Sigmoid colon (tissue), 7 donors: ENCODE data around the gene CARD10. TPM values are rescaled to one million over a fixed set of nuclear protein-coding genes. Genes with fewer than 3 reads are reported as not detected.
A peak's percentile ranks its signal among the peaks of the same experiment; 100 is the strongest.

Source experiments
- DNase-seq: peaks from one replicate; pipeline ENCODE4 v3.0.0-alpha.2; 2019
- H3K27ac ChIP-seq, 4 donors: fragments of 200-600 bp; sonication (generic); one replicate each; pipeline ENCODE4 v1.5.1; 2016 to 2019; ENCODE audit warnings: mild to moderate bottlenecking in 1 of 4
- H3K27me3 ChIP-seq, 3 donors: fragments of 200-600 bp; sonication (generic); one replicate each; pipeline ENCODE4 v1.5.1; 2019; ENCODE audit warnings: mild to moderate bottlenecking in 1 of 3
- H3K36me3 ChIP-seq, 4 donors: fragments of 200-600 bp; sonication (generic); one replicate each; pipeline ENCODE4 v1.5.1; 2016 to 2019
- H3K4me1 ChIP-seq, 4 donors: fragments of 200-600 bp; sonication (generic); one replicate each; pipeline ENCODE4 v1.5.1; 2017 to 2019
- H3K4me3 ChIP-seq, 4 donors: fragments of 200-600 bp; sonication (generic); one replicate each; pipeline ENCODE4 v1.5.1; 2017 to 2019; ENCODE audit warnings: mild to moderate bottlenecking in 2 of 4, moderate library complexity in 1 of 4
- H3K9me3 ChIP-seq, 4 donors: fragments of 200-600 bp in 3 of 4; sonication (generic) in 3 of 4; one replicate each; pipeline versions ENCODE4 v1.5.1 to v1.6.1; 2013 to 2019
- CTCF ChIP-seq, 4 experiments: fragments of 450-650 bp in 3 of 4; fragments of 200-600 bp in 1 of 4; IDR thresholded peaks; one replicate each; pipeline ENCODE4 v1.5.1; 2016 to 2019; ENCODE audit warnings: antibody characterized with exemption in 4 of 4, mild to moderate bottlenecking in 3 of 4, moderate library complexity in 2 of 4
- EP300 ChIP-seq, 4 donors: sonication (generic); formaldehyde crosslinking; IDR thresholded peaks; one replicate each; pipeline ENCODE4 v1.6.1; 2017; ENCODE audit warnings: antibody characterized with exemption in 4 of 4
- POLR2A ChIP-seq, 2 donors: fragments of 450-650 bp; IDR thresholded peaks; one replicate each; pipeline ENCODE4 v1.6.1; 2016; ENCODE audit warnings: antibody characterized with exemption in 2 of 2, mild to moderate bottlenecking in 2 of 2, moderate library complexity in 2 of 2
- POLR2AphosphoS5 ChIP-seq, 4 donors: sonication (generic); formaldehyde crosslinking; IDR thresholded peaks; one replicate each; pipeline ENCODE4 v1.6.1; 2017; ENCODE audit warnings: antibody characterized with exemption in 4 of 4
- WGBS, 2 donors: extraction: QIAGEN DNeasy Blood & Tissue Kit; methylation state at CpG; one replicate each; pipeline ENCODE4 v1.1.7; 2013; 5-methylcytosine and 5-hydroxymethylcytosine counted together
- intact Hi-C: fragments of 100-400 bp; cut with DNase I; formaldehyde crosslinking; loops from one replicate; pipeline ENCODE4 v1.15.1; 2023
- polyA plus RNA-seq, 3 donors: library from polyadenylated mRNA; stranded (reverse); fragments of 200-250 nt; gene quantifications; one replicate each; pipeline ENCODE4 v1.2.3, GENCODE V29; 2013
- total RNA-seq, 4 donors: library from RNA; depleted of rRNA; stranded (reverse); fragments of >200 nt; gene quantifications; one replicate each; pipeline ENCODE4 v1.1.0, GENCODE V29; 2016
- donor health status: healthy with polysubstance abuse.
- donor health status: Bipolar disorder and iron deficiency.
- donor health status: healthy.

The CARD10 gene
- total and polyA plus RNA-seq, 7 donors = 2.8 to 41.0 (median 8.6) TPM

DNA sequence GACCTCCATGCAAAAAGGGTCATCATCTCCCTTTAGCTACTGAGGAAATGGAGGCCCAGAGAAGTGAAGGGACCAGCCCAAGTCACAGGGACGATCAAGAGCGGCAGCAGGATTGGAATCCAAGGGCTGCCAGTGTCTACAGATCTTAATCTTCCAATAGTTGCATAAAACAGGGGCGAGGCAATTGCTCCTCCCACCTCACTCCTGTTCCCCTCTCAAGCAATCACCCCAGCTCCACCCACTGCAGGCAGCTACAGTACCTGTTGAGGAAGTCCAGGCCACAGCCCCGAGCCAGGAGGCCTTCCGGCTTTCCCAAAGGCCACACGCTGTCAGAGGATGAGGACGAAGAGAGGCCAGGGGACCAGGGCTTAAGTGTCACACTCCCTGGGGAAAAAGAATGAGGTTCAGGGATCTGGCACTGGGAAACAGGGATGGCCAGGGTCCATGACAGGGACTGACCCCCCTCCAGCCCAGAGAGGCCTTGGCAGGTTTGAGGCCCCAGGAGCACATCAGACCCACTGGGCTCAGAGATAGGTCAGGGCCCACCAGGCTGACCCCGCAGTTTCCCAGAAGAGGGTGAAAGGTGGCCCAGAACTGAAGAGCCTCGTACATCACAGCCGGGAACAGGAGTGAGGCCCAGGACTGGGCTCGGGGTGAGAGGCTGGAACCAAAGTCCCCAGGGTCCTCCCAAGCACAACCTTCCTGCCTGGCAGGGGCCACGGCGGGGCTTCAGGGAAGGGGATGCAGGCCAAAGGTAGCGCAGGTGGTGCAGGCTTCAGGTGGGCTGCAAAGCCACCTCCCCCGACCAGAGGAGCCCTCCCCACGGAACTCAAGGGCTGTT, 16.7 kb downstream of the CARD10 start:
- DNase-seq = no peak
- peaks cover 0 to 11% (median 0%) of the 10 kb centered on the region in 4 donors for H3K4me1 ChIP-seq

GRCh38 chr22:37501610-37502341, 17.4 kb downstream of the CARD10 start:
- Histone ChIP-seq H3K4me1 (peaks cover 0 to 11% (median 0%) of the 10 kb centered on the region in 4 donors), H3K9me3 (no peaks in the 10 kb centered on the region), H3K4me3 (no peak overlapping the region), H3K27me3 (peaks cover 0 to 39% (median 13%) of the 10 kb centered on the region in 3 donors), H3K36me3 (no peaks in the 10 kb centered on the region), H3K27ac (peak overlapping the region; percentile 31 to 55 (median 50))
- WGBS, 2 donors = 11 to 41% methylated on average over 14 of the region's 14 CpGs
- TF ChIP-seq CTCF (IDR thresholded peaks at IDR 0.05) (no peak), POLR2AphosphoS5 (IDR thresholded peaks at IDR 0.05) (peak in 1 of 4 donors; percentile 26)
- DNase-seq = no peak
- intact Hi-C loops = no loop called here

More for the DNA sequence above, 16.7 kb downstream of the CARD10 start:
- Histone ChIP-seq H3K4me3 (no peak overlapping the region), H3K36me3 (no peaks in the 10 kb centered on the region), H3K9me3 (no peaks in the 10 kb centered on the region), H3K27me3 (peaks cover 0 to 38% (median 13%) of the 10 kb centered on the region in 3 donors), H3K27ac (peak overlapping the region; percentile 31 to 55 (median 50))
- TF ChIP-seq POLR2A (IDR thresholded peaks at IDR 0.05) (peak in 1 of 2 donors; percentile 40), EP300 (IDR thresholded peaks at IDR 0.05) (no peak)
- intact Hi-C loops = no loop called here
- 23 to 58% methylated on average over 16 of the region's 16 CpGs for WGBS, 2 donors

- no peak for TF ChIP-seq POLR2AphosphoS5 (IDR thresholded peaks at IDR 0.05)
- no peak for TF ChIP-seq POLR2A (IDR thresholded peaks at IDR 0.05)
- TF ChIP-seq CTCF (IDR thresholded peaks at IDR 0.05) = no peak
- no peak for TF ChIP-seq EP300 (IDR thresholded peaks at IDR 0.05)
- WGBS, 2 donors = 27 to 59% methylated on average over 24 of the region's 24 CpGs
- H3K4me3 ChIP-seq = no peak overlapping the region
- no peak for DNase-seq
- intact Hi-C loops = no loop called here
- H3K27me3 ChIP-seq = peaks cover 0 to 47% (median 14%) of the 10 kb centered on the region in 3 donors
- H3K36me3 ChIP-seq = no peaks in the 10 kb centered on the region
- H3K4me1 ChIP-seq = peaks cover 0 to 11% (median 0%) of the 10 kb centered on the region in 4 donors
- H3K27ac ChIP-seq = peak overlapping the region in 2 of 4 donors; percentile 36 to 52
- no peaks in the 10 kb centered on the region for H3K9me3 ChIP-seq
Measured at GRCh38 chr22:37500745-37501609, 18.2 kb downstream of the CARD10 start.

DNA sequence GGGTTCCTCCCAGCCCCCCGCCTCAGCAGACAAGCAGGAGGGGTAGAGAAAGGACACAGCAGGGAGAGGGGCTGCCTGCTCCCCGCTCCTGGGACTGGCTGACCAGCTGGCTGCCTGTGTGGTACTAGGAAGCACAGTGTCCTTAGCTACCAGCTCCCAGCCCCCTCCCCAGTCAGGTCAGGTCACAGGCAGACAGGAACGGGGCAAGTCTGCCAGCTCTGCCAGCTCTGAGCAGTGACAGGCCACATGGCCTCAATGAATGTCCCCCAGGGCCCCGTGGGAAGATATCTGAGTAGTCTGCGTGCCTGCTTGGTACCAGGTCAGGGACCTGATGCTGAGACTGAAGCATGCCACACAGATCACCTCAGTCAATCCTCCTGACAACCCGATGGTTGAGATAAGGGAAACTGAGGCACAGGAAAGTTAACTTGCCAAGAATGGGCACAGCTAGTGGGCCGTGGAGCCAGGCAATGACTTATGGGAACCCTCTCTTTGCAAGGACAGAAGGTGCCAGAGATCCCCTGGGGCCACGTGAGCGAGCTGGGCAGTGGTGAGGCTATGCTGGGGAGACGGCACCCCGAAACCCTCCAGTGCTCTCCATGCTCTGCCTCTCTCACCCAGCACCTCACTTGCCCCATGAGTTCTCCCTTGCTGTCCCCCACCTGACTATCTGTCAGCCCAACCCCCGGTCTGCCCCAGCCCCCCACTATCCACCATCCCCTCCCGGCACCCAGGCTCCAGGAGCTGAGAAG, 19.2 kb downstream of the CARD10 start:
- H3K27me3 ChIP-seq = peaks cover 0 to 55% (median 23%) of the 10 kb centered on the region in 3 donors
- intact Hi-C loops = no loop called here

More for the DNA sequence above, 19.2 kb downstream of the CARD10 start:
- Histone ChIP-seq H3K4me1 (peaks cover 0 to 11% (median 0%) of the 10 kb centered on the region in 4 donors), H3K36me3 (no peaks in the 10 kb centered on the region), H3K9me3 (no peaks in the 10 kb centered on the region), H3K4me3 (no peak overlapping the region), H3K27ac (peak overlapping the region in 1 of 4 donors; percentile 52)
- no peak for DNase-seq
- 79 to 87% methylated on average over 13 of the region's 13 CpGs for WGBS, 2 donors
- TF ChIP-seq EP300 (IDR thresholded peaks at IDR 0.05) = no peak
- TF ChIP-seq POLR2A (IDR thresholded peaks at IDR 0.05) = no peak
- no peak for TF ChIP-seq POLR2AphosphoS5 (IDR thresholded peaks at IDR 0.05)
